HCT116 (cell line): ENCODE measurements around the gene CRISPLD2. TPM values are rescaled to one million over a fixed set of nuclear protein-coding genes. Genes with fewer than 3 reads are reported as not detected.

ENCODE experiments used
- ATAC-seq: fragments of 200-7000 bp; cut with Tn5 transposase; 2 replicates; pipeline ENCODE4 v1.9.1; 2020; ENCODE audit warnings: mild to moderate bottlenecking, moderate library complexity
- BruUV-seq: library from RNA; stranded (reverse); fragments of 400-500 nt; replicated peaks from 2 replicates; lab custom pipeline; 2021; lab: Mats Ljungman, UMichigan
- CTCF ChIA-PET: fragments of 300-600 bp; sonication (Branson Sonifier 250); formaldehyde crosslinking; loops from one replicate; lab custom pipeline; 2021; ENCODE audit warnings: antibody characterized with exemption; lab: Charles Lee
- POLR2A ChIA-PET: fragments of 300-600, 350-600 bp; sonication (Branson Sonifier 250); formaldehyde crosslinking; loops from one replicate; lab custom pipeline; 2021; ENCODE audit warnings: antibody characterized with exemption; lab: Charles Lee
- RAD21 ChIA-PET, 2 experiments: fragments of 300-600 bp; sonication (Branson Sonifier 250); formaldehyde crosslinking; loops; one replicate each; lab custom pipeline; 2023; ENCODE audit warnings: low total read pairs in 2 of 2; ENCODE audit not compliant: uncharacterized antibody in 2 of 2, unreplicated experiment in 2 of 2, low non-redundant PET in 1 of 2; lab: Charles Lee
- DNase-seq: peaks from one replicate; pipeline ENCODE4 v3.0.0-alpha.2; 2010; ENCODE audit warnings: low read depth, low spot score
- H2AFZ ChIP-seq: fragments of 200-600 bp; shearing (Covaris generic), sonication (generic); 2 replicates; pipeline ENCODE4 v1.6.1; 2017; ENCODE audit warnings: low read depth, mixed run types, mixed read lengths, antibody characterized with exemption, low read length; ENCODE audit not compliant: poor library complexity, severe bottlenecking
- H3K27ac ChIP-seq: 2 replicates; pipeline ENCODE4 v1.5.1; 2012; ENCODE audit warnings: low read depth, low read length
- H3K27me3 ChIP-seq: fragments of 200-600 bp; sonication (generic); 2 replicates; pipeline ENCODE4 v1.6.1; 2016; ENCODE audit warnings: mixed run types, low read length, mixed read lengths; ENCODE audit not compliant: insufficient read depth
- H3K36me3 ChIP-seq, 2 experiments: fragments of 200-500 bp in 1 of 2; fragments of 200-600 bp in 1 of 2; sonication (Bioruptor generic) in 1 of 2; sonication (generic) in 1 of 2; 2 replicates each; pipeline versions ENCODE4 v1.5.1 to v1.6.1; 2014 to 2016; ENCODE audit warnings: low read length in 2 of 2, inconsistent platforms in 1 of 2, mixed read lengths in 1 of 2, mixed run types in 1 of 2; ENCODE audit not compliant: insufficient read depth in 2 of 2, control insufficient read depth in 1 of 2
- H3K4me1 ChIP-seq, 2 experiments: fragments of 200-600 bp in 1 of 2; sonication (generic) in 1 of 2; 2 replicates each; pipeline versions ENCODE4 v1.5.1 to v1.6.1; 2012 to 2017; ENCODE audit warnings: low read length in 2 of 2, inconsistent platforms in 1 of 2, mild to moderate bottlenecking in 1 of 2, mixed read lengths in 1 of 2, mixed run types in 1 of 2, moderate library complexity in 1 of 2; ENCODE audit not compliant: insufficient read depth in 2 of 2, control insufficient read depth in 1 of 2
- H3K4me2 ChIP-seq: fragments of 200-600 bp; sonication (generic); 2 replicates; pipeline ENCODE4 v1.6.1; 2017; ENCODE audit warnings: mixed run types, low read length, mixed read lengths
- H3K4me3 ChIP-seq, 2 experiments: fragments of 200-600 bp in 1 of 2; sonication (generic) in 1 of 2; replicated peaks in 1 of 2; 2 replicates each; pipeline ENCODE4 v1.5.1; 2011 to 2016; ENCODE audit warnings: low read length in 2 of 2, control low read depth in 1 of 2, low read depth in 1 of 2, mild to moderate bottlenecking in 1 of 2, mixed read lengths in 1 of 2, mixed run types in 1 of 2
- H3K79me2 ChIP-seq: fragments of 200-600 bp; sonication (generic); 2 replicates; pipeline ENCODE4 v1.6.1; 2017; ENCODE audit warnings: mild to moderate bottlenecking, mixed run types, low read length, moderate library complexity, mixed read lengths; ENCODE audit not compliant: insufficient read depth
- H3K9ac ChIP-seq: fragments of 200-600 bp; sonication (generic); 2 replicates; pipeline ENCODE4 v1.6.1; 2016; ENCODE audit warnings: low read length, mixed read lengths
- H3K9me2 ChIP-seq: fragments of 200-600 bp; sonication (generic), shearing (Covaris generic); 2 replicates; pipeline ENCODE4 v1.6.1; 2017; ENCODE audit warnings: mixed run types, mild to moderate bottlenecking, moderate library complexity; ENCODE audit not compliant: insufficient read depth
- H3K9me3 ChIP-seq, 2 experiments: fragments of 200-500 bp in 1 of 2; fragments of 200-600 bp in 1 of 2; sonication (Bioruptor generic) in 1 of 2; sonication (generic) in 1 of 2; 2 replicates each; pipeline ENCODE4 v1.6.1; 2014 to 2017; ENCODE audit warnings: low read length in 2 of 2, mixed read lengths in 2 of 2, inconsistent platforms in 1 of 2, low read depth in 1 of 2, mild to moderate bottlenecking in 1 of 2, mixed run types in 1 of 2, moderate library complexity in 1 of 2; ENCODE audit not compliant: control insufficient read depth in 1 of 2, insufficient read depth in 1 of 2
- H4K20me1 ChIP-seq: fragments of 200-600 bp; sonication (generic), shearing (Covaris generic); 2 replicates; pipeline ENCODE4 v1.6.1; 2017; ENCODE audit warnings: mixed run types, mild to moderate bottlenecking, moderate library complexity; ENCODE audit not compliant: insufficient read depth
- CBX3 ChIP-seq: IDR thresholded peaks from 2 replicates; pipeline ENCODE4 v1.6.1; 2012; ENCODE audit warnings: low read depth
- CEBPB ChIP-seq: IDR thresholded peaks from 2 replicates; pipeline ENCODE4 v1.6.1; 2012; ENCODE audit warnings: low read depth
- CTCF ChIP-seq, 3 experiments: fragments of 200-600 bp in 1 of 3; sonication (generic) in 1 of 3; IDR thresholded peaks in 2 of 3; conservative IDR thresholded peaks in 1 of 3; 2 replicates each; pipeline ENCODE4 v1.5.1; 2012 to 2017; ENCODE audit warnings: low read depth in 2 of 3, low read length in 2 of 3, antibody characterized with exemption in 1 of 3, borderline replicate concordance in 1 of 3, control low read depth in 1 of 3, mild to moderate bottlenecking in 1 of 3, mixed read lengths in 1 of 3, mixed run types in 1 of 3, moderate library complexity in 1 of 3; ENCODE audit not compliant: insufficient read depth in 1 of 3
- EGR1 ChIP-seq: IDR thresholded peaks from 2 replicates; pipeline ENCODE4 v1.6.1; 2012; ENCODE audit warnings: low read depth
- EZH2 ChIP-seq: fragments of 200-600 bp; sonication (generic); IDR thresholded peaks from 2 replicates; pipeline ENCODE4 v1.6.1; 2017; ENCODE audit warnings: antibody characterized with exemption, mixed run types
- EZH2phosphoT487 ChIP-seq: fragments of 200-600 bp; IDR thresholded peaks from 2 replicates; pipeline ENCODE4 v1.6.1; 2018; ENCODE audit warnings: antibody characterized with exemption, borderline replicate concordance
- FOSL1 ChIP-seq: IDR thresholded peaks from 2 replicates; pipeline ENCODE4 v1.6.1; 2012; ENCODE audit warnings: low read depth
- POLR2A ChIP-seq: IDR thresholded peaks from 2 replicates; pipeline ENCODE4 v1.7.0; 2011; ENCODE audit warnings: borderline replicate concordance; ENCODE audit not compliant: insufficient read depth, insufficient read length; ENCODE audit errors: extremely low read depth
- POLR2AphosphoS5 ChIP-seq: IDR thresholded peaks from 2 replicates; pipeline ENCODE4 v1.6.1; 2011; ENCODE audit warnings: mild to moderate bottlenecking, low read depth, low read length, moderate library complexity
- RAD21 ChIP-seq: IDR thresholded peaks from 2 replicates; pipeline ENCODE4 v1.6.1; 2012; ENCODE audit warnings: low read depth, mild to moderate bottlenecking
- SIN3A ChIP-seq: IDR thresholded peaks from 2 replicates; pipeline ENCODE4 v1.6.1; 2012; ENCODE audit warnings: low read depth
- SRF ChIP-seq: IDR thresholded peaks from 2 replicates; pipeline ENCODE4 v1.6.1; 2012; ENCODE audit warnings: low read depth
- TCF7L2 ChIP-seq: IDR thresholded peaks from 2 replicates; pipeline ENCODE4 v1.7.0; 2011; ENCODE audit warnings: borderline replicate concordance, inconsistent platforms; ENCODE audit not compliant: insufficient read depth, insufficient read length; ENCODE audit errors: extremely low read depth
- YY1 ChIP-seq: IDR thresholded peaks from 2 replicates; pipeline ENCODE4 v1.6.1; 2011; ENCODE audit warnings: low read length, low read depth, moderate library complexity, mild to moderate bottlenecking; ENCODE audit not compliant: insufficient replicate concordance; ENCODE audit errors: extremely low read depth
- ZBTB33 ChIP-seq: IDR thresholded peaks from 2 replicates; pipeline ENCODE4 v1.6.1; 2011; ENCODE audit warnings: mild to moderate bottlenecking, low read length, moderate library complexity; ENCODE audit not compliant: insufficient replicate concordance; ENCODE audit errors: extremely low read depth
- ZFX ChIP-seq: fragments of 450-650 bp; IDR thresholded peaks from 2 replicates; pipeline ENCODE4 v1.6.1; 2017
- ZNF274 ChIP-seq: fragments of 200-500 bp; sonication (Bioruptor generic); IDR thresholded peaks from 2 replicates; pipeline ENCODE4 v1.6.1; 2014; ENCODE audit warnings: mild to moderate bottlenecking, low read depth, low read length, inconsistent platforms
- intact Hi-C: fragments of 100-400 bp; cut with micrococcal nuclease; formaldehyde crosslinking; loops from 2 replicates; pipeline ENCODE4 v1.10.0; 2022
- total RNA-seq: library from RNA; stranded (reverse); gene quantifications from one replicate; pipeline ENCODE4 v1.2.1, GENCODE V29; 2021; ENCODE audit not compliant: unreplicated experiment

CRISPLD2 gene
- total RNA-seq, 1 experiment from 2014 or later: 4.6 TPM

GRCh38 chr16:84817613-84818012 is 2.2 kb upstream of the CRISPLD2 start:
- H3K4me2 ChIP-seq: no peak overlapping the region
- BruUV-seq: no TSS peak
- intact Hi-C loops: no loop called here
- H4K20me1 ChIP-seq: no peaks in the 10 kb centered on the region
- peaks cover 7 to 15% of the 10 kb centered on the region in 2 experiments for H3K4me1 ChIP-seq
- no peak overlapping the region for H3K9ac ChIP-seq
- H3K9me2 ChIP-seq: no peaks in the 10 kb centered on the region
- H3K27me3 ChIP-seq: no peaks in the 10 kb centered on the region
- H3K4me3 ChIP-seq: no peak overlapping the region
- no peak overlapping the region for H2AFZ ChIP-seq
- ATAC-seq (no peak), DNase-seq (no peak)
- ChIA-PET POLR2A (interaction anchor here (0.8 kb wide), 1 partner anchor 11 kb away, joined by 3 read pairs; no protein-coding TSS in a partner anchor), CTCF (no interaction called here), RAD21 (no interaction called here)
- no peaks in the 10 kb centered on the region for H3K79me2 ChIP-seq
- H3K36me3 ChIP-seq: no peaks in the 10 kb centered on the region
- H3K27ac ChIP-seq: no peak overlapping the region
- H3K9me3 ChIP-seq: peaks cover 0 to 6% of the 10 kb centered on the region in 2 experiments; a peak in 1 of 4 replicates
- TF ChIP-seq ZFX (no peak), EGR1 (no peak), CBX3 (no peak), EZH2phosphoT487 (no peak), CEBPB (no peak), SRF (no peak), FOSL1 (no peak), ZNF274 (no peak), POLR2A (no peak), SIN3A (no peak)

- RAD21 ChIA-PET: no interaction called here
- BruUV-seq: no TSS peak
- intact Hi-C loops: no loop called here
- TF ChIP-seq FOSL1: no peak
- TF ChIP-seq EZH2: no peak
- TF ChIP-seq POLR2AphosphoS5: no peak
- no peak for TF ChIP-seq EGR1
- no peak for TF ChIP-seq CTCF (IDR thresholded peaks at IDR 0.05 in 2 of 3, conservative IDR thresholded peaks at IDR 0.05 in 1 of 3; ENCODE audit: borderline replicate concordance in 1 of 3, insufficient read depth in 1 of 3, low read depth in 2 of 3, low read length in 2 of 3)
- TF ChIP-seq YY1: no peak
- no peak for TF ChIP-seq ZNF274
- TF ChIP-seq POLR2A: no peak
- no peak for TF ChIP-seq ZBTB33
- no peak for TF ChIP-seq RAD21
- TF ChIP-seq TCF7L2: no peak
- TF ChIP-seq SIN3A: no peak
- TF ChIP-seq EZH2phosphoT487: no peak
- TF ChIP-seq SRF: no peak
Observed at GRCh38 chr16:84818133-84818532, 1.7 kb upstream of the CRISPLD2 start.

More at GRCh38 chr16:84818133-84818532, 1.7 kb upstream of the CRISPLD2 start:
- POLR2A ChIA-PET: interaction anchor here (4.4 kb wide), 1 partner anchor 20 kb away, joined by 40 read pairs; no protein-coding TSS in a partner anchor
- Histone ChIP-seq H3K4me3 (no peak overlapping the region), H2AFZ (no peak overlapping the region), H3K79me2 (no peaks in the 10 kb centered on the region), H3K4me1 (peaks cover 7 to 15% of the 10 kb centered on the region in 2 experiments), H3K27me3 (no peaks in the 10 kb centered on the region), H3K27ac (no peak overlapping the region), H3K9ac (no peak overlapping the region), H3K4me2 (no peak overlapping the region), H3K9me2 (no peaks in the 10 kb centered on the region), H4K20me1 (no peaks in the 10 kb centered on the region), H3K36me3 (no peaks in the 10 kb centered on the region), H3K9me3 (peaks cover 0 to 6% of the 10 kb centered on the region in 2 experiments; a peak in 1 of 4 replicates)
- DNase-seq: no peak
- no peak for ATAC-seq
- CTCF ChIA-PET: interaction anchor here (1.0 kb wide), 1 partner anchor 196 kb away, joined by 3 read pairs; no protein-coding TSS in a partner anchor
